Breast epithelium (tissue), 3 donors: ENCODE results near the gene CENPU.

Source experiments
- CTCF ChIP-seq, 3 donors: fragments of 450-650 bp; IDR thresholded peaks; one replicate each; pipeline ENCODE4 v1.5.1; 2016 to 2017; ENCODE audit warnings: antibody characterized with exemption in 3 of 3, mild to moderate bottlenecking in 3 of 3, moderate library complexity in 3 of 3
- POLR2A ChIP-seq: fragments of 450-650 bp; IDR thresholded peaks from one replicate; pipeline ENCODE4 v1.6.1; 2016; ENCODE audit warnings: antibody characterized with exemption, mild to moderate bottlenecking, moderate library complexity

- TF ChIP-seq CTCF (IDR thresholded peaks at IDR 0.05) (no peak), POLR2A (no peak)
These were observed 40.3 kb upstream of the CENPU start for GRCh38 chr4:184774152-184774551.
